ENCODE results near the gene ARHGEF17. TPM values are rescaled to one million over a fixed set of nuclear protein-coding genes. Genes with fewer than 3 reads are reported as not detected.
A peak's percentile ranks its signal among the peaks of the same experiment; 100 is the strongest.

Gene ARHGEF17
- total and polyA plus RNA-seq, 2 of the 13 experiments (the other 11 are each of a cell fraction or from before 2014, with no cell fraction given) = 10.7 to 28.8 TPM

- TF ChIP-seq ZFP91 (CRISPR knock-in tag; IDR thresholded peaks at IDR 0.05; ENCODE audit: borderline replicate concordance) (peak; percentile 50; the same call in 1 of the 2 replicates), ATM (IDR thresholded peaks at IDR 0.05; ENCODE audit: borderline replicate concordance) (no peak)
These were observed 22.6 kb downstream of the ARHGEF17 start (continued) for GRCh38 chr11:73330569-73331093.

- peak overlapping the region; percentile 11 to 63 (median 40); a peak in 4 of 6 replicates for H3K4me3 ChIP-seq (replicated peaks in 1 of 3; ENCODE audit: insufficient read depth in 1 of 3, low read depth in 2 of 3, low read length in 3 of 3)
- in situ Hi-C loops (cut with HindIII; ENCODE audit: extremely low pct_ligation_motif_present, low pct_unique_long_range_greater_than_20kb) (no loop called here), intact Hi-C loops (cut with micrococcal nuclease; ENCODE audit: unreplicated experiment) (loop anchor here (1.0 kb wide), 1 partner anchor 24 kb away; no protein-coding TSS in a partner anchor)
- WGBS (ENCODE audit: low lambda C conversion rate) = 0% methylated on average over 4 of the region's 4 CpGs
- H3K4me2 ChIP-seq (ENCODE audit: low read depth, low read length) = peak overlapping the region; percentile 95
- FAIRE-seq (peak; percentile 83), ATAC-seq (peak; percentile 80), DNase-seq (ENCODE audit: low spot score) (peak; percentile 92)
- peaks cover 11% of the 10 kb centered on the region for H4K20me1 ChIP-seq (ENCODE audit: insufficient read depth, low read length)
- peaks cover 43% of the 10 kb centered on the region for H3K79me2 ChIP-seq (ENCODE audit: insufficient read depth, low read length)
- H3K36me3 ChIP-seq (replicated peaks in 1 of 2; ENCODE audit: control insufficient read depth in 1 of 2, insufficient read depth in 2 of 2, low read length in 2 of 2) = peaks cover 4 to 11% of the 10 kb centered on the region in 2 experiments; a peak in 3 of 5 replicates
- no peaks in the 10 kb centered on the region for H3K27me3 ChIP-seq (ENCODE audit: control insufficient read depth in 1 of 2, insufficient read depth in 2 of 2, low read length in 2 of 2)
- no peak overlapping the region for H2AFZ ChIP-seq (ENCODE audit: low read length)
- ChIA-PET POLR2A (interaction anchor here (1.0 to 10.1 kb wide), 5 partner anchors 8 to 24 kb away, joined by 3 to 205 read pairs (median 4); partner anchors contain the start of gene ARHGEF17), CTCF (ENCODE audit: low intra/inter-chr PET ratio, low total read pairs) (interaction anchor here (2.3 kb wide), 1 partner anchor 24 kb away, joined by 8 read pairs; the partner anchor contains the start of gene ARHGEF17)
- peaks cover 92% of the 10 kb centered on the region for H3K4me1 ChIP-seq (ENCODE audit: insufficient read depth, low read length)
- peak overlapping the region; percentile 77 for H3K9ac ChIP-seq (ENCODE audit: insufficient read depth, low read depth, low read length)
- H3K9me3 ChIP-seq (ENCODE audit: low read length) = no peaks in the 10 kb centered on the region
- H3K27ac ChIP-seq (ENCODE audit: extremely low read length, insufficient read depth, low read length) = peak overlapping the region; percentile 98
- TSS peak; percentile 71 for BruUV-seq (replicated peaks)
- TF ChIP-seq SMAD3 (CRISPR knock-in tag; IDR thresholded peaks at IDR 0.05) (no peak), MAZ (IDR thresholded peaks at IDR 0.05; ENCODE audit: borderline replicate concordance, low read depth, low read length) (peak; percentile 57; the same call in 1 of the 2 replicates), MAZ (CRISPR knock-in tag; IDR thresholded peaks at IDR 0.05; ENCODE audit: low read depth) (peak; percentile 83), RBM22 (optimal IDR thresholded peaks at IDR 0.05; ENCODE audit: low read length) (peak; percentile 85), TOPORS (CRISPR knock-in tag; IDR thresholded peaks at IDR 0.05) (0 out of 2 replicates have a peak, but pooled peaks have one; percentile 59), TMF1 (CRISPR knock-in tag; IDR thresholded peaks at IDR 0.05; ENCODE audit: low read depth) (peak; percentile 42; the same call in 1 of the 2 replicates), ZSCAN25 (CRISPR knock-in tag; IDR thresholded peaks at IDR 0.05) (peak; percentile 44; the same call in 1 of the 2 replicates), NFIB (CRISPR knock-in tag; IDR thresholded peaks at IDR 0.05; ENCODE audit: borderline replicate concordance) (no peak), ZNF414 (CRISPR knock-in tag; IDR thresholded peaks at IDR 0.05) (0 out of 2 replicates have a peak, but pooled peaks have one; percentile 18), JUNB (CRISPR knock-in tag; IDR thresholded peaks at IDR 0.05; ENCODE audit: borderline replicate concordance) (no peak), PHF20 (CRISPR knock-in tag; IDR thresholded peaks at IDR 0.05) (no peak), MATR3 (CRISPR knock-in tag; IDR thresholded peaks at IDR 0.05) (no peak), SOX6 (IDR thresholded peaks at IDR 0.05) (no peak), SOX6 (CRISPR knock-in tag; IDR thresholded peaks at IDR 0.05) (peak; percentile 60; the same call in 1 of the 2 replicates), BRD4 (CRISPR knock-in tag; IDR thresholded peaks at IDR 0.05) (peak; percentile 69; the same call in 1 of the 2 replicates), ZNF275 (CRISPR knock-in tag; IDR thresholded peaks at IDR 0.05; ENCODE audit: borderline replicate concordance) (0 out of 2 replicates have a peak, but pooled peaks have one; percentile 30)
These were observed 23.3 kb downstream of the ARHGEF17 start for GRCh38 chr11:73331138-73331916.

Data from HepG2 (cell line).